GM19023 (cell line): ENCODE results near the gene SEMA4D.
A peak's percentile ranks its signal among the peaks of the same experiment; 100 is the strongest.
"Not testable (repeated sequence)": the region's sequence is repeated elsewhere in the genome, so short reads cannot be mapped to it uniquely, and the experiment has no call there.

Experiments
- ATAC-seq: cut with Tn5 transposase; IDR thresholded peaks from one replicate; pipeline ENCODE4 v1.9.1; 2021; ENCODE audit warnings: mild to moderate bottlenecking, moderate library complexity; ENCODE audit not compliant: unreplicated experiment

Gene SEMA4D

GRCh38 chr9:89483592-89484474, 14.1 kb downstream of the SEMA4D start:
- peak; percentile 82 for ATAC-seq

- no peak for ATAC-seq
Observed at GRCh38 chr9:89482901-89483361, 15.0 kb downstream of the SEMA4D start.

GRCh38 chr9:89482056-89482851, 15.7 kb downstream of the SEMA4D start:
- ATAC-seq = no peak

GRCh38 chr9:89481538-89481915, 16.4 kb downstream of the SEMA4D start:
- ATAC-seq = no peak

GRCh38 chr9:89480825-89481537, 16.9 kb downstream of the SEMA4D start:
- no peak for ATAC-seq

GRCh38 chr9:89480372-89480771, 17.5 kb downstream of the SEMA4D start:
- not testable (repeated sequence) for ATAC-seq

GRCh38 chr9:89479669-89480011, 18.3 kb downstream of the SEMA4D start:
- ATAC-seq = not testable (repeated sequence)

GRCh38 chr9:89478821-89479668, 18.9 kb downstream of the SEMA4D start:
- no peak for ATAC-seq

GRCh38 chr9:89477811-89478630, 19.9 kb downstream of the SEMA4D start:
- no peak for ATAC-seq

GRCh38 chr9:89477384-89477783, 20.5 kb downstream of the SEMA4D start:
- no peak for ATAC-seq

- no peak for ATAC-seq
Observed at GRCh38 chr9:89476546-89476945, 21.4 kb downstream of the SEMA4D start.

GRCh38 chr9:89475891-89476440, 21.9 kb downstream of the SEMA4D start:
- ATAC-seq = no peak

GRCh38 chr9:89474939-89475338, 23.0 kb downstream of the SEMA4D start:
- no peak for ATAC-seq

- no peak for ATAC-seq
Observed at GRCh38 chr9:89473762-89474469, 24.0 kb downstream of the SEMA4D start.

GRCh38 chr9:89471796-89472320, 26.1 kb downstream of the SEMA4D start:
- ATAC-seq = not testable (repeated sequence)

- ATAC-seq = no peak
Observed at GRCh38 chr9:89471390-89471789, 26.5 kb downstream of the SEMA4D start.

- no peak for ATAC-seq
Observed at GRCh38 chr9:89470224-89470839, 27.6 kb downstream of the SEMA4D start.

GRCh38 chr9:89469003-89469402, 28.9 kb downstream of the SEMA4D start:
- no peak for ATAC-seq
